Ascending aorta (tissue), 2 donors: Measurements from ENCODE around the gene BUB1. TPM values are rescaled to one million over a fixed set of nuclear protein-coding genes. Genes with fewer than 3 reads are reported as not detected.

Source experiments
- DNase-seq, 2 donors: peaks; one replicate each; pipeline ENCODE4 v3.0.0-alpha.2; 2019; ENCODE audit warnings: low spot score in 2 of 2
- H3K27ac ChIP-seq, 2 donors: fragments of 200-600 bp; sonication (generic); one replicate each; pipeline ENCODE4 v1.5.1; 2016 to 2017; ENCODE audit warnings: mild to moderate bottlenecking in 1 of 2
- H3K27me3 ChIP-seq: fragments of 200-600 bp; sonication (generic); one replicate; pipeline ENCODE4 v1.5.1; 2017
- H3K36me3 ChIP-seq, 2 donors: fragments of 200-600 bp; sonication (generic); one replicate each; pipeline ENCODE4 v1.5.1; 2016
- H3K4me1 ChIP-seq, 2 donors: fragments of 200-600 bp; sonication (generic); one replicate each; pipeline ENCODE4 v1.5.1; 2016 to 2017; ENCODE audit warnings: mild to moderate bottlenecking in 1 of 2
- H3K4me3 ChIP-seq, 2 donors: fragments of 200-600 bp; sonication (generic); one replicate each; pipeline ENCODE4 v1.5.1; 2016 to 2017; ENCODE audit warnings: mild to moderate bottlenecking in 1 of 2
- H3K9me3 ChIP-seq, 2 donors: fragments of 200-600 bp; sonication (generic); one replicate each; pipeline ENCODE4 v1.5.1; 2016
- intact Hi-C: fragments of 100-400 bp; cut with DNase I; formaldehyde crosslinking; loops from one replicate; pipeline ENCODE4 v1.15.1; 2023
- total RNA-seq: library from RNA; depleted of rRNA; stranded (reverse); fragments of >200 nt; gene quantifications from one replicate; pipeline ENCODE4 v1.1.0, GENCODE V29; 2016
- TF ChIP-seq, protein P1 (sequence below), 3 experiments: fragments of 200-600 bp in 2 of 3; fragments of 450-650 bp in 1 of 3; sonication (generic) in 2 of 3; IDR thresholded peaks; one replicate each; pipeline ENCODE4 v1.5.1; 2016 to 2019; ENCODE audit warnings: antibody characterized with exemption in 3 of 3, mild to moderate bottlenecking in 1 of 3, moderate library complexity in 1 of 3

Gene BUB1
- total RNA-seq, 1 donor from 2014 or later = not detected

DNA sequence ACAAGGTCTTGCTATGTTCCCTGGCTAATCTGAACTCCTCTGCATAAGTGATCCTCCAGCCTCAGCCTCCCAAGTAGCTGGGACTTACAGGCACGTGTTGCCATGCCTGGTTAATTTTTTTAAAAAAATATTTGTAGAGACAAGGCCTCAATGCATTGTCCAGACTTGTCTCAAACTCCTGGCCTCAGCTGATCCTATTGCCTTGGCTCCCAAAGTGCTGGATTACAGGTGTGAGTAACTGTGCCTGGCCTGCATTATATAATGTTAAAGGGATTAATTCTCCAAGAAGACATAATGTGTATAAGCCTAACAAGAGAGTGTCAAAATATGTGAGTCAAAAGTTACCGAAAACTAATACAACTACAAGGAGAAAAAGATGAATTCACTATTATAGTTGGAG lies 32.2 kb downstream of the BUB1 start:
- Histone ChIP-seq H3K9me3 (no peaks in the 10 kb centered on the region), H3K27ac (no peak overlapping the region), H3K36me3 (no peaks in the 10 kb centered on the region), H3K4me3 (no peak overlapping the region), H3K27me3 (no peaks in the 10 kb centered on the region), H3K4me1 (no peaks in the 10 kb centered on the region)
- TF ChIP-seq, protein P1, sequence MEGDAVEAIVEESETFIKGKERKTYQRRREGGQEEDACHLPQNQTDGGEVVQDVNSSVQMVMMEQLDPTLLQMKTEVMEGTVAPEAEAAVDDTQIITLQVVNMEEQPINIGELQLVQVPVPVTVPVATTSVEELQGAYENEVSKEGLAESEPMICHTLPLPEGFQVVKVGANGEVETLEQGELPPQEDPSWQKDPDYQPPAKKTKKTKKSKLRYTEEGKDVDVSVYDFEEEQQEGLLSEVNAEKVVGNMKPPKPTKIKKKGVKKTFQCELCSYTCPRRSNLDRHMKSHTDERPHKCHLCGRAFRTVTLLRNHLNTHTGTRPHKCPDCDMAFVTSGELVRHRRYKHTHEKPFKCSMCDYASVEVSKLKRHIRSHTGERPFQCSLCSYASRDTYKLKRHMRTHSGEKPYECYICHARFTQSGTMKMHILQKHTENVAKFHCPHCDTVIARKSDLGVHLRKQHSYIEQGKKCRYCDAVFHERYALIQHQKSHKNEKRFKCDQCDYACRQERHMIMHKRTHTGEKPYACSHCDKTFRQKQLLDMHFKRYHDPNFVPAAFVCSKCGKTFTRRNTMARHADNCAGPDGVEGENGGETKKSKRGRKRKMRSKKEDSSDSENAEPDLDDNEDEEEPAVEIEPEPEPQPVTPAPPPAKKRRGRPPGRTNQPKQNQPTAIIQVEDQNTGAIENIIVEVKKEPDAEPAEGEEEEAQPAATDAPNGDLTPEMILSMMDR (IDR thresholded peaks at IDR 0.05) = no peak
- intact Hi-C loops = no loop called here
- no peak for DNase-seq

DNA sequence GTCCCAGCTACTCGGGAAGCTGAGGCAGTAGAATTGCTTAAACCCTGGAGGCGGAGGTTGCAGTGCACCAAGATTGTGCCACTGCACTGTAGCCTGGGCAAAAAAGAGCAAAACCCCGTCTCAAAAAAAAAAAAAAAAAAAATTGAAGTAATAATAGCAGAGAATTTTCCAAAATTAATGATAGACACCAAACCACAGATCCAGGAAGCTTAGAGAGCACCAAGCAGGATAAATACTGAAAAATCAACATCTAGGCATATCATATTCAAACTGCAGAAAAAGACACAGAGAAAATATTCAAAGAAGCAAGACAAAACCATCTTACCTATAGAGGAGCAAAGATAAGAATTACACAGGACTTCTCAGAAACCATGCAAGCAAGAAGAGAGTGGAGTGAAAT lies 33.5 kb downstream of the BUB1 start:
- Histone ChIP-seq H3K4me3 (no peak overlapping the region), H3K9me3 (no peaks in the 10 kb centered on the region), H3K4me1 (no peaks in the 10 kb centered on the region), H3K27me3 (no peaks in the 10 kb centered on the region), H3K36me3 (no peaks in the 10 kb centered on the region), H3K27ac (no peak overlapping the region)
- DNase-seq = no peak
- intact Hi-C loops = no loop called here
- TF ChIP-seq, protein P1 (IDR thresholded peaks at IDR 0.05) = no peak

DNA sequence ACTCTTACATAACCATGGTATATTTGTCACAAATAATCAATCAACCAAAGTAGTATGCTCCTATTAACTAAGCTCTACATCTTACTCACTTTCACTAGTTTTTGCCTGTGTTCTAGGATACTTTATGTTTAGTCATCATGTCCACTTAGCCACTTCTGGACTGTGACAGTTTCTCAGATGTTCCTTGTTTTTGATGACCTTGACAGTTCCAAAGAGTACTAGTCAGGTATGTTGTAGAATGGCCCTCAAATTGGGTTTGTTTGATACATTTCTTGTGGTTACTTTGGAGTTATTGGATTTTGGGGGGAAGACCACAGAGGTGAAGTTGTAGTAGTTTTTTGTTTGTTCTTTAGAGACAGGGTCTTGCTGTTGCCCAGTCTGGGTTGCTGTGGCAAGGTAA lies 35.5 kb downstream of the BUB1 start:
- Histone ChIP-seq H3K4me1 (no peaks in the 10 kb centered on the region), H3K4me3 (no peak overlapping the region), H3K9me3 (no peaks in the 10 kb centered on the region), H3K27me3 (no peaks in the 10 kb centered on the region), H3K36me3 (no peaks in the 10 kb centered on the region), H3K27ac (no peak overlapping the region)
- TF ChIP-seq, protein P1 (IDR thresholded peaks at IDR 0.05) = no peak
- no peak for DNase-seq
- intact Hi-C loops = no loop called here

DNA sequence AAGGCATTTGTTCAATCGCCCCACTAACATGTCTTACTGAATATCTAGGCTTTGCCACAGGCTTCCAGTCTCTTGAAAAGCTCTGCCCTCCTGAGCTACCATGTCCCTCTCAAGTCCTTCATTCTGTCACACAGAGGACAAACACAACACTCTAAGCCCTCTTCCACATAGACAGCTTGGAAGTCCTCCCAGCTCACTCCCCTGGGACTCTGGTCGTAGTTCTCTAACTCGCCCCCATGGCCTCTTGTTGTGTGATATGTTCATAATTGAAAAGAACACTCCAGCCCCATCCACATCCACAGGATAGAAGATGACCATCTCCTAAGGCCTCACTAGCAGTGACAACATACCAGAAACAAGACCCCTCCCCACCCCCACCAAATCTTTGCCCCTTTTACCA lies 37.9 kb downstream of the BUB1 start:
- H3K27me3 ChIP-seq = no peaks in the 10 kb centered on the region
- DNase-seq = no peak
- H3K4me3 ChIP-seq = no peak overlapping the region

DNA sequence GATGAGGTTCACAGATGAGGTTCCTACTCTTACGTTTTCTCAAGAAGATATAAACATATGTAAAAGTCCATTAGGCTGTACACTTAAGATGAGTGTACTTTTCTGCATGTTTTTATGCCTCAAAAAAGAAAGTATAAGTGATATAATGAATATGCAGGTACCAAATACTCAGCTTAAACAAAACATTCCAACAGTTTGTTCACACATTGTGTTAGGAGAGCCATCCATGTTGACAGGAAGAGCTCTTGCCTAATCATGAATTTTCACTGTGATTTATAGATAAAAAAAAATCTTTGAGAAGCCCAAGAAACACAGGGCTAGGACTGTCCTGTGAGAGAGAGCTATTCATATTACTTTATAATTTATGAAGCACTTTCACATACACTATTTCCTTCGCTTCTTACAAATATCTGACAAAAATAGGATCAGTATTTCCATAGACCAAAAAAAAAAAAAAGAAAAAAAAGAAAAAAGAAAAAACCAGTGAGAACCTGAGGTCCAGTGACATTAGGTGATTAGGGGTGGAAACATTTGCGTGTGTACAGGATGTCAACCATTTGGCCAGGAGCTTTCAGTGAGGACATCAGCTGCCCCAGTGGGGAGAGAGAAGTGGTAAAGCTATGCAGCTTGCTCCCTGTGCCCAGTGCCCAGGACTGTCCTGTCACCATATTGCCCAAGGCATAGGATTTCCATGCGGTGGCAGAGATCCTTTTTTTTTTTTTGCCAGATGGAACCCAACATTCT lies 38.7 kb downstream of the BUB1 start:
- intact Hi-C loops = no loop called here
- no peak overlapping the region for H3K4me3 ChIP-seq
- TF ChIP-seq, protein P1 (IDR thresholded peaks at IDR 0.05) = no peak
- H3K36me3 ChIP-seq = no peaks in the 10 kb centered on the region
- no peaks in the 10 kb centered on the region for H3K27me3 ChIP-seq
- no peak for DNase-seq
- H3K27ac ChIP-seq = no peak overlapping the region
- H3K4me1 ChIP-seq = no peaks in the 10 kb centered on the region
- no peaks in the 10 kb centered on the region for H3K9me3 ChIP-seq

More for the DNA sequence above, 37.9 kb downstream of the BUB1 start:
- no peaks in the 10 kb centered on the region for H3K4me1 ChIP-seq
- no peak overlapping the region for H3K27ac ChIP-seq
- H3K9me3 ChIP-seq = no peaks in the 10 kb centered on the region
- intact Hi-C loops = no loop called here
- H3K36me3 ChIP-seq = no peaks in the 10 kb centered on the region
- TF ChIP-seq, protein P1 (IDR thresholded peaks at IDR 0.05) = no peak
